Measurements from ENCODE around the gene MXD3.
"Not testable (repeated sequence)": the region's sequence is repeated elsewhere in the genome, so short reads cannot be mapped to it uniquely, and the experiment has no call there.

MXD3 gene

GRCh38 chr5:177319913-177320588, 8.4 kb upstream of the MXD3 start:
- DNase-seq (ENCODE audit: low read depth), result no peak

- DNase-seq (ENCODE audit: low read depth), result peak; percentile 68
Measured at GRCh38 chr5:177317959-177318377, 6.3 kb upstream of the MXD3 start.

- no peak for DNase-seq (ENCODE audit: low read depth)
Measured at GRCh38 chr5:177316005-177316404, 4.3 kb upstream of the MXD3 start.

GRCh38 chr5:177315411-177315810, 3.7 kb upstream of the MXD3 start:
- DNase-seq (ENCODE audit: low read depth), result no peak

- no peak for DNase-seq (ENCODE audit: low read depth)
Measured at GRCh38 chr5:177314376-177315342, 3.0 kb upstream of the MXD3 start.

GRCh38 chr5:177313561-177314259, 2.0 kb upstream of the MXD3 start:
- no peak for DNase-seq (ENCODE audit: low read depth)

GRCh38 chr5:177312649-177313181, 1.0 kb upstream of the MXD3 start:
- no peak for DNase-seq (ENCODE audit: low read depth)

GRCh38 chr5:177311392-177311722, 341 bp downstream of the MXD3 start:
- DNase-seq (ENCODE audit: low read depth), result no peak

- no peak for DNase-seq (ENCODE audit: low read depth)
Measured at GRCh38 chr5:177310757-177311391, 824 bp downstream of the MXD3 start.

- DNase-seq (ENCODE audit: low read depth), result no peak
Measured at GRCh38 chr5:177310332-177310731, 1.4 kb downstream of the MXD3 start.

GRCh38 chr5:177309351-177310191, 2.1 kb downstream of the MXD3 start:
- DNase-seq (ENCODE audit: low read depth), result peak; percentile 51

GRCh38 chr5:177308740-177309139, 3.0 kb downstream of the MXD3 start:
- no peak for DNase-seq (ENCODE audit: low read depth)

- no peak for DNase-seq (ENCODE audit: low read depth)
Measured at GRCh38 chr5:177307544-177308363, 3.9 kb downstream of the MXD3 start.

GRCh38 chr5:177306674-177307543, 4.8 kb downstream of the MXD3 start:
- DNase-seq (ENCODE audit: low read depth), result peak; percentile 68

GRCh38 chr5:177306103-177306640, 5.5 kb downstream of the MXD3 start:
- DNase-seq (ENCODE audit: low read depth), result not testable (repeated sequence)

- DNase-seq (ENCODE audit: low read depth), result no peak
Measured at GRCh38 chr5:177304392-177305119, 7.1 kb downstream of the MXD3 start.

GRCh38 chr5:177303925-177304391, 7.7 kb downstream of the MXD3 start:
- DNase-seq (ENCODE audit: low read depth), result no peak

All from fibroblast of gingiva (primary cell).